K562 (cell line): Measurements from ENCODE around the gene FMO5. TPM values are rescaled to one million over a fixed set of nuclear protein-coding genes. Genes with fewer than 3 reads are reported as not detected.

Source experiments
- CHCHD3 ChIP-seq: fragments of 250-450 bp; sonication (Bioruptor Pico); IDR thresholded peaks from 2 replicates; pipeline ENCODE4 v2.1.2; 2022; ENCODE audit warnings: mild to moderate bottlenecking
- CHD1 ChIP-seq: fragments of 200-600 bp; sonication (generic); IDR thresholded peaks from one replicate; pipeline ENCODE4 v1.6.1; 2012; ENCODE audit warnings: mild to moderate bottlenecking, moderate library complexity, low read length, inconsistent platforms
- JUND ChIP-seq, 2 experiments: IDR thresholded peaks; 2 replicates in 1 of 2; 3 replicates in 1 of 2; pipeline ENCODE4 v1.6.1; 2011; ENCODE audit warnings: borderline replicate concordance in 2 of 2, low read depth in 2 of 2, low read length in 2 of 2, improper control_type of control experiment in 1 of 2, missing biosample characterization in 1 of 2, missing genetic modification characterization in 1 of 2, missing genetic modification reagents in 1 of 2
- MYBL2 ChIP-seq, 2 experiments: fragments of 450-650 bp in 1 of 2; sonication (generic) in 1 of 2; formaldehyde crosslinking in 1 of 2; IDR thresholded peaks; 2 replicates each; pipeline versions ENCODE4 v1.6.1 to v1.8.1; 2017 to 2022; ENCODE audit warnings: borderline replicate concordance in 1 of 2, inconsistent platforms in 1 of 2, low read depth in 1 of 2, mild to moderate bottlenecking in 1 of 2, missing genetic modification reagents in 1 of 2, moderate library complexity in 1 of 2
- POLR2A ChIP-seq: fragments of 450-650 bp; conservative IDR thresholded peaks from 2 replicates; pipeline ENCODE4 v1.6.1; 2016
- POLR2AphosphoS5 ChIP-seq: IDR thresholded peaks from 2 replicates; pipeline ENCODE4 v1.6.1; 2011; ENCODE audit warnings: mild to moderate bottlenecking, low read depth, low read length, moderate library complexity; ENCODE audit not compliant: control insufficient read depth, insufficient read depth
- POLR3G ChIP-seq: IDR thresholded peaks from 2 replicates; pipeline ENCODE4 v1.6.1; 2011; ENCODE audit not compliant: insufficient read length, insufficient replicate concordance; ENCODE audit errors: extremely low read depth
- RAD51 ChIP-seq: fragments of 450-650 bp; IDR thresholded peaks from 2 replicates; pipeline ENCODE4 v1.7.1; 2016; ENCODE audit warnings: low read depth, mild to moderate bottlenecking, borderline replicate concordance
- SETDB1 ChIP-seq: IDR thresholded peaks from one replicate; pipeline ENCODE4 v1.6.1; 2012; ENCODE audit warnings: low read length, control low read depth, inconsistent platforms
- SMAD1 ChIP-seq: fragments of 150-350 bp; IDR thresholded peaks from 2 replicates; pipeline ENCODE4 v1.6.1; 2014; ENCODE audit warnings: low read length, low read depth; ENCODE audit not compliant: partially characterized antibody
- SPI1 ChIP-seq: IDR thresholded peaks from 2 replicates; pipeline ENCODE4 v1.6.1; 2011; ENCODE audit warnings: low read depth, low read length, control low read depth, borderline replicate concordance
- WHSC1 ChIP-seq: IDR thresholded peaks from one replicate; pipeline ENCODE4 v1.6.1; 2012; ENCODE audit warnings: low read length, control low read depth, inconsistent platforms
- ZBTB1 ChIP-seq: sonication (generic); formaldehyde crosslinking; IDR thresholded peaks from 2 replicates; pipeline ENCODE4 v1.8.1; 2023; ENCODE audit warnings: missing genetic modification reagents, low read depth, mild to moderate bottlenecking, borderline replicate concordance
- ZBTB8A ChIP-seq: fragments of 450-650 bp; IDR thresholded peaks from 2 replicates; pipeline ENCODE4 v1.6.1; 2018; ENCODE audit warnings: mild to moderate bottlenecking, moderate library complexity; ENCODE audit not compliant: partially characterized antibody
- ZC3H4 ChIP-seq: sonication (generic); formaldehyde crosslinking; IDR thresholded peaks from 2 replicates; pipeline ENCODE4 v1.9.0; 2021; ENCODE audit warnings: missing genetic modification reagents, borderline replicate concordance
- ZNF23 ChIP-seq: fragments of 250-450 bp; sonication (Bioruptor Pico); IDR thresholded peaks from 2 replicates; pipeline ENCODE4 v1.4.0; 2020; ENCODE audit warnings: mild to moderate bottlenecking
- ZNF384 ChIP-seq: IDR thresholded peaks from 2 replicates; pipeline ENCODE4 v1.6.1; 2012; ENCODE audit warnings: low read depth, low read length, improper control_type of control experiment
- ZNF589 ChIP-seq: fragments of 200-800 bp; sonication (Bioruptor generic); IDR thresholded peaks from 2 replicates; pipeline ENCODE4 v1.6.1; 2016; ENCODE audit warnings: low read depth, missing genetic modification characterization, missing compliant biosample characterization
- polyA plus RNA-seq, 8 experiments: library from polyadenylated mRNA; depleted of rRNA in 4 of 8; stranded (reverse) in 5 of 8; unstranded in 3 of 8; fragments of >200 nt; fragmentation: Nextera tagmentation in 2 of 8; fragmentation: Illumina TruSeq in 1 of 8; extraction: Ambion mirVana in 2 of 8; extraction: Trizol in 1 of 8; gene quantifications; 2 replicates each; pipeline versions ENCODE4 v1.2.1 to v1.2.3, GENCODE V29; 2011 to 2014; ENCODE audit warnings: inconsistent platforms in 1 of 8, missing spikeins in 1 of 8
- total RNA-seq, 7 experiments: library from RNA; depleted of rRNA in 6 of 7; stranded (reverse); fragments of >200 nt in 6 of 7; fragmentation: Illumina TruSeq in 2 of 7; extraction: Trizol in 2 of 7; gene quantifications; 2 replicates each; pipeline versions ENCODE4 v1.2.1 to v1.2.3, GENCODE V29; 2011 to 2021; ENCODE audit warnings: low replicate concordance in 1 of 7
- TF ChIP-seq, protein P1 (sequence below), 2 experiments: fragments of 250-450 bp in 1 of 2; fragments of 450-650 bp in 1 of 2; sonication (Bioruptor Pico) in 1 of 2; IDR thresholded peaks; 2 replicates each; pipeline versions ENCODE4 v1.6.1 to v1.8.0; 2016 to 2021; ENCODE audit warnings: mild to moderate bottlenecking in 2 of 2, moderate library complexity in 2 of 2, missing compliant biosample characterization in 1 of 2, missing genetic modification characterization in 1 of 2
- TF ChIP-seq, protein P2 (sequence below): fragments of 450-650 bp; IDR thresholded peaks from 2 replicates; pipeline ENCODE4 v1.6.1; 2017; ENCODE audit warnings: antibody characterized with exemption, mild to moderate bottlenecking
- TF ChIP-seq, protein P3 (sequence below): IDR thresholded peaks from 2 replicates; pipeline ENCODE4 v1.6.1; 2014; ENCODE audit warnings: antibody characterized with exemption

The FMO5 gene
- total and polyA plus RNA-seq, 9 of the 15 experiments (the other 6 are each of a cell fraction or from before 2014, with no cell fraction given), result 0.11 to 0.69 (median 0.19) TPM; not detected in 1

DNA sequence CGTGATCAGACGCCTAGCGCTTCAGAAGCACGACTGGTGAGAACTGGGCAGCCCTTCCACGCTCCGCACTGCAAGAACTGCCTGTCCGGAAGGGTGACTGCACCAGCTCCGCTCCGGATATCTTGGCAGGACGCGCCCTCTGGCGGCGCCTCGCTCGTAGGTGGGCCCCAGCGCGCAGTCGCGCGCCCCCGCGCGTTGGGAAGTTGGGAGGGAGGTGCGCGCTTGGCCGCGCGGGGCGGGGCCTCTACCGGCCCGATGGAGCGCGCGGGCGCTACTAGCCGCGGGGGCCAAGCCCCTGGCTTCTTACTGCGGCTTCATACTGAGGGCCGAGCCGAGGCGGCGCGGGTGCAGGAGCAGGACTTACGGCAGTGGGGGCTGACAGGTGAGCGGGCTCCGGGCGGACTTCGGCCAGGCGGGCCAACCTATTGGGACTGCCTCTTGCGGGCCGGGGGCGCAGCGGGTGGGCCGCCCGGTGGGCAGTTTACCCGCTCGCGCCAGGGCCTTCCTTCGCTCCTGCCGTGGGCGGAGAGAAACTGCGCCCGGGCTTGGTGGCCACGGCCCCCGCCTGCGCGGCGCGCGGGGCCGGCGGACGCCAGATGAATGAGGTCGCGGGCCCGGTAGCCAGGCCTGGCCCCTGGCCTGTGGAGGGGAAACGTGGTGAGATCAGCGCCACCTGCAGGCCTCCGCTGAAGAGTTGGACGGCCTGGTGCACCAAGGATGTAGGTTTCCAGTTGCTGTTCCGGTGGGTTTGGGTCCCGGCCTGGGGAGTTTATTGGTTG is 17.5 kb upstream of the FMO5 start, which contains the start of gene CHD1L (continued):
- TF ChIP-seq POLR2A (peak; percentile 92), MYBL2 (IDR thresholded peaks at IDR 0.05; ENCODE audit: low read depth) (no peak), MYBL2 (CRISPR knock-in tag; IDR thresholded peaks at IDR 0.05; ENCODE audit: borderline replicate concordance) (no peak), RAD51 (no peak), POLR3G (no peak), ZBTB8A (no peak), ZC3H4 (CRISPR knock-in tag) (no peak), ZNF589 (CRISPR knock-in tag) (peak; percentile 32; the same call in 1 of the 2 replicates), JUND (IDR thresholded peaks at IDR 0.05; ENCODE audit: borderline replicate concordance, low read depth, low read length) (peak; percentile 83), JUND (tag; IDR thresholded peaks at IDR 0.05; ENCODE audit: borderline replicate concordance, low read depth, low read length) (peak; percentile 41; the same call in 1 of the 3 replicates), WHSC1 (no peak), SPI1 (no peak), SETDB1 (no peak), ZNF23 (no peak), ZBTB1 (CRISPR knock-in tag) (peak; percentile 73; the same call in 1 of the 2 replicates), CHD1 (no peak), SMAD1 (no peak), ZNF384 (no peak), POLR2AphosphoS5 (peak; percentile 58), CHCHD3 (CRISPR knock-in tag) (no peak)
- TF ChIP-seq, protein P1, sequence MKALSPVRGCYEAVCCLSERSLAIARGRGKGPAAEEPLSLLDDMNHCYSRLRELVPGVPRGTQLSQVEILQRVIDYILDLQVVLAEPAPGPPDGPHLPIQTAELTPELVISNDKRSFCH (CRISPR knock-in tag; IDR thresholded peaks at IDR 0.05), result no peak
- TF ChIP-seq, protein P1 (tag; IDR thresholded peaks at IDR 0.05), result 0 out of 2 replicates have a peak, but pooled peaks have one; percentile 15
- TF ChIP-seq, protein P2, sequence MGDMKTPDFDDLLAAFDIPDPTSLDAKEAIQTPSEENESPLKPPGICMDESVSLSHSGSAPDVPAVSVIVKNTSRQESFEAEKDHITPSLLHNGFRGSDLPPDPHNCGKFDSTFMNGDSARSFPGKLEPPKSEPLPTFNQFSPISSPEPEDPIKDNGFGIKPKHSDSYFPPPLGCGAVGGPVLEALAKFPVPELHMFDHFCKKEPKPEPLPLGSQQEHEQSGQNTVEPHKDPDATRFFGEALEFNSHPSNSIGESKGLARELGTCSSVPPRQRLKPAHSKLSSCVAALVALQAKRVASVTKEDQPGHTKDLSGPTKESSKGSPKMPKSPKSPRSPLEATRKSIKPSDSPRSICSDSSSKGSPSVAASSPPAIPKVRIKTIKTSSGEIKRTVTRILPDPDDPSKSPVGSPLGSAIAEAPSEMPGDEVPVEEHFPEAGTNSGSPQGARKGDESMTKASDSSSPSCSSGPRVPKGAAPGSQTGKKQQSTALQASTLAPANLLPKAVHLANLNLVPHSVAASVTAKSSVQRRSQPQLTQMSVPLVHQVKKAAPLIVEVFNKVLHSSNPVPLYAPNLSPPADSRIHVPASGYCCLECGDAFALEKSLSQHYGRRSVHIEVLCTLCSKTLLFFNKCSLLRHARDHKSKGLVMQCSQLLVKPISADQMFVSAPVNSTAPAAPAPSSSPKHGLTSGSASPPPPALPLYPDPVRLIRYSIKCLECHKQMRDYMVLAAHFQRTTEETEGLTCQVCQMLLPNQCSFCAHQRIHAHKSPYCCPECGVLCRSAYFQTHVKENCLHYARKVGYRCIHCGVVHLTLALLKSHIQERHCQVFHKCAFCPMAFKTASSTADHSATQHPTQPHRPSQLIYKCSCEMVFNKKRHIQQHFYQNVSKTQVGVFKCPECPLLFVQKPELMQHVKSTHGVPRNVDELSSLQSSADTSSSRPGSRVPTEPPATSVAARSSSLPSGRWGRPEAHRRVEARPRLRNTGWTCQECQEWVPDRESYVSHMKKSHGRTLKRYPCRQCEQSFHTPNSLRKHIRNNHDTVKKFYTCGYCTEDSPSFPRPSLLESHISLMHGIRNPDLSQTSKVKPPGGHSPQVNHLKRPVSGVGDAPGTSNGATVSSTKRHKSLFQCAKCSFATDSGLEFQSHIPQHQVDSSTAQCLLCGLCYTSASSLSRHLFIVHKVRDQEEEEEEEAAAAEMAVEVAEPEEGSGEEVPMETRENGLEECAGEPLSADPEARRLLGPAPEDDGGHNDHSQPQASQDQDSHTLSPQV, result no peak; the same call in 1 of the 2 replicates
- TF ChIP-seq, protein P3, sequence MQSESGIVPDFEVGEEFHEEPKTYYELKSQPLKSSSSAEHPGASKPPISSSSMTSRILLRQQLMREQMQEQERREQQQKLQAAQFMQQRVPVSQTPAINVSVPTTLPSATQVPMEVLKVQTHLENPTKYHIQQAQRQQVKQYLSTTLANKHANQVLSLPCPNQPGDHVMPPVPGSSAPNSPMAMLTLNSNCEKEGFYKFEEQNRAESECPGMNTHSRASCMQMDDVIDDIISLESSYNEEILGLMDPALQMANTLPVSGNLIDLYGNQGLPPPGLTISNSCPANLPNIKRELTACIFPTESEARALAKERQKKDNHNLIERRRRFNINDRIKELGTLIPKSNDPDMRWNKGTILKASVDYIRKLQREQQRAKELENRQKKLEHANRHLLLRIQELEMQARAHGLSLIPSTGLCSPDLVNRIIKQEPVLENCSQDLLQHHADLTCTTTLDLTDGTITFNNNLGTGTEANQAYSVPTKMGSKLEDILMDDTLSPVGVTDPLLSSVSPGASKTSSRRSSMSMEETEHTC, result no peak
